ENCODE data around the gene ANO2. TPM values are rescaled to one million over a fixed set of nuclear protein-coding genes. Genes with fewer than 3 reads are reported as not detected.
A peak's percentile ranks its signal among the peaks of the same experiment; 100 is the strongest.

The ANO2 gene
- total RNA-seq, 1 donor from 2014 or later: 1.9 TPM

DNA sequence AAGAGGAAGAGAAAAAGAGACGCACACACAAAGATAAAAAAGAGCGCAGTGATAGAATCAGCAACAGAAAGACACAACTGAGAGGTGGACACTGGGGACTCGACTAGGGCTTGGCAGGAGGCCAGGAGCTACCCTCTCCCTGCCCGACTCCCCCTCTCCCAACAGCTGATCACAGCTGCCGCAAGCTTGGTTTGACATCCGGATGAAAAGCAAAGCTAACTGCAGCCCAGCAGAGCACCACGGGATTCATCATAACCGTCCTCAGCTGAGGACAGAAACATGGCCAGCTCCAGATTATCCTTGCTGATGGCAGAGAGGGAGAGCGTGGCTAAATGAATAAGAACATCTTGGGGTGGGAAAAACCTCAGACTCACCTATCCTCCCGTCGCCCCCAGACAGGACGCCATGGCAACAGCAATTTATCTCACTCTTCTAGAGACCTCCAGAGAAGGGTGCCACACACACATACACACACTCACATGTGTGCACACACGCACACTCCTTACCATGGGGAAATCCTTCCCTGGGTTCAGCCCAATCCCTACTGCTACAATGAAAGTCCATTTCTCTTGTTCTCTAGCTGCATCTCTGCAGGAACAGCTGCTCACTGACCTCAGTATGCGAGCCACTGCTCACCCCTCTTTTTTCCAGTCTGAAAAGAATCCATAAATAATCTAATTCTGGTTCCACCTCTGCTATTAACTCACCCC is 377.9 kb downstream of the ANO2 start:
- H3K9me3 Mint-ChIP-seq: no peaks in the 10 kb centered on the region
- H3K27ac Mint-ChIP-seq (ENCODE audit: unreplicated experiment): no peak overlapping the region
- peaks cover 8% of the 10 kb centered on the region for H3K4me1 Mint-ChIP-seq
- TF ChIP-seq, protein P1, sequence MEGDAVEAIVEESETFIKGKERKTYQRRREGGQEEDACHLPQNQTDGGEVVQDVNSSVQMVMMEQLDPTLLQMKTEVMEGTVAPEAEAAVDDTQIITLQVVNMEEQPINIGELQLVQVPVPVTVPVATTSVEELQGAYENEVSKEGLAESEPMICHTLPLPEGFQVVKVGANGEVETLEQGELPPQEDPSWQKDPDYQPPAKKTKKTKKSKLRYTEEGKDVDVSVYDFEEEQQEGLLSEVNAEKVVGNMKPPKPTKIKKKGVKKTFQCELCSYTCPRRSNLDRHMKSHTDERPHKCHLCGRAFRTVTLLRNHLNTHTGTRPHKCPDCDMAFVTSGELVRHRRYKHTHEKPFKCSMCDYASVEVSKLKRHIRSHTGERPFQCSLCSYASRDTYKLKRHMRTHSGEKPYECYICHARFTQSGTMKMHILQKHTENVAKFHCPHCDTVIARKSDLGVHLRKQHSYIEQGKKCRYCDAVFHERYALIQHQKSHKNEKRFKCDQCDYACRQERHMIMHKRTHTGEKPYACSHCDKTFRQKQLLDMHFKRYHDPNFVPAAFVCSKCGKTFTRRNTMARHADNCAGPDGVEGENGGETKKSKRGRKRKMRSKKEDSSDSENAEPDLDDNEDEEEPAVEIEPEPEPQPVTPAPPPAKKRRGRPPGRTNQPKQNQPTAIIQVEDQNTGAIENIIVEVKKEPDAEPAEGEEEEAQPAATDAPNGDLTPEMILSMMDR (conservative IDR thresholded peaks at IDR 0.05): no peak
- no peak overlapping the region for H3K4me3 Mint-ChIP-seq
- DNase-seq (ENCODE audit: low read depth, low spot score): no peak
- H3K36me3 Mint-ChIP-seq (ENCODE audit: low read depth): no peaks in the 10 kb centered on the region
- peaks cover 8% of the 10 kb centered on the region for H3K27me3 Mint-ChIP-seq (ENCODE audit: low read depth)

DNA sequence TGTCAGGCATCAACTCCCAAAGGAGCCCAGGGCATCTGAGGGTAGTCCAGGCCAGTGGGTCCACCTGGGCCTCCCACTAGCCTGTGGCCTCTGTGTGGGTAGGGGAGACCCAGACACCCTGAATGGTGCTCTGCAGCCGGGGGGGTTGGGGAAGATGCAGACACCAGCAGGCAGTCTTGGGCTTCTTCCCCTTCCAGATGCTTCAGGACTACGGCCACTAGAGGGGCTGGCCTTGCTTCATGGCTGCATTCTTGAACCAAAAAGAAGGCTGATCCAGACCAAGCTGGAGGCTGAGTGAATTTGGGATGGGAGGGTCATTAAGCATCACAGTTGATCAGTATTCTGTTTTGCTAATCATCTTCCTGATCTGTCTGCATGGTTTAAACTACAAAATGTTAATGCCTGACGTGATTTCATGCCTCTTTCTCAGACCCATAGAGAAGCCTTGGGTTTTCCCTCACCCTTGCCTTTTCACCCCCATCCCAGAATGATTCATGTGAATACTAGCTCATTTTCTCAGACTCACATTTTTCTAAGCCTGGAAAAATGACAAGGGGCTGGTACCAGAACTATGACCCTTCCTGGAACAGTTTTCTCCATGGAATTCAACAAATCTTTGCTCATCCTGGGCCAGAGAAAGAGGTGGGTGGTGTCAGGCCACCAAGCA is 379.0 kb downstream of the ANO2 start:
- H3K27ac Mint-ChIP-seq (ENCODE audit: unreplicated experiment): no peak overlapping the region
- H3K36me3 Mint-ChIP-seq (ENCODE audit: low read depth): no peaks in the 10 kb centered on the region
- peaks cover 8% of the 10 kb centered on the region for H3K4me1 Mint-ChIP-seq
- TF ChIP-seq, protein P1 (conservative IDR thresholded peaks at IDR 0.05): no peak
- DNase-seq (ENCODE audit: low read depth, low spot score): no peak
- H3K9me3 Mint-ChIP-seq: no peaks in the 10 kb centered on the region
- peaks cover 8% of the 10 kb centered on the region for H3K27me3 Mint-ChIP-seq (ENCODE audit: low read depth)
- H3K4me3 Mint-ChIP-seq: no peak overlapping the region

DNA sequence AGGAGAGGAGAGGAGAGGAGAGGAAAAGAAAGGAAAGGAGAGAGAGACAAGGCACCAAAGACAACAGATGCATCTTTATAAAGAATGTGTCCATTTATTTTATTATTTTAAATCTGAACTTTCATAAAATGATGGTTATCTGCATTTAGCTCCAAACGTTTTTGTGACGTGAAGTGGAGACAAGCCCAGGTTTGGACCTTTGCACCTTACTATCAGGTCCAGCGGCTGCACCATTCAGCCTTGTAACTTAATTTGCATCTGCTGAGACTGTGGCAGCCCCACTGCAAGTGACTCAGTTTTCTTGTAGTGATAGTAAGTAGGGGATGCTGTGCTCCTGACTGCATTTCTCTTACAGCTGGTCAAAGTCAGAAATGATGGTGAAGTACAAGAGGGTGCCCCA is 382.5 kb downstream of the ANO2 start:
- H3K4me3 Mint-ChIP-seq: no peak overlapping the region
- TF ChIP-seq, protein P1 (conservative IDR thresholded peaks at IDR 0.05): no peak
- peaks cover 6% of the 10 kb centered on the region for H3K4me1 Mint-ChIP-seq
- H3K27me3 Mint-ChIP-seq (ENCODE audit: low read depth): peaks cover 3% of the 10 kb centered on the region
- H3K27ac Mint-ChIP-seq (ENCODE audit: unreplicated experiment): no peak overlapping the region
- no peaks in the 10 kb centered on the region for H3K36me3 Mint-ChIP-seq (ENCODE audit: low read depth)
- no peaks in the 10 kb centered on the region for H3K9me3 Mint-ChIP-seq
- DNase-seq (ENCODE audit: low read depth, low spot score): no peak

DNA sequence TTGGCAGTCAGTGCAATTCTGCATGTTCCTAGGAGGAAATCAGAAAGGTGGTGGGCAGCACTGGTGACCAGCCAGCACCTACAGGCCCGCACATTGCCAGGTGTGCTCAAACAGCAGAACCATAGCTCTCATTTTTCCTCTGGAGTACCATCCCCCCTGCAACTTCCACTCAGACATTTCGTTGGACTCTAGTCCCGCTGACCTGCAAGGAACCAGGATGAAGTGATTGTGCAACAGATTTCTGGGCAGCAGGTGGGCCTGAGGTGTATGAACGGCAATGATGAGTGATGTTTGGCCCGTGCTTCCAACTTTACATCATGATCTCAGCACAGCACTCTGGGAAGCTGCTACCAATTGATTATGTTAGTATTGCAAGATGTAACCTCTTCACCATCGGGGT is 383.2 kb downstream of the ANO2 start:
- Mint-ChIP-seq H3K27me3 (ENCODE audit: low read depth) (no peaks in the 10 kb centered on the region), H3K27ac (ENCODE audit: unreplicated experiment) (peak overlapping the region; percentile 35), H3K4me3 (no peak overlapping the region), H3K9me3 (no peaks in the 10 kb centered on the region), H3K4me1 (no peaks in the 10 kb centered on the region), H3K36me3 (ENCODE audit: low read depth) (no peaks in the 10 kb centered on the region)
- no peak for DNase-seq (ENCODE audit: low read depth, low spot score)
- TF ChIP-seq, protein P1 (conservative IDR thresholded peaks at IDR 0.05): no peak

- Mint-ChIP-seq H3K4me3 (no peak overlapping the region), H3K4me1 (no peaks in the 10 kb centered on the region), H3K27me3 (ENCODE audit: low read depth) (no peaks in the 10 kb centered on the region), H3K9me3 (peaks cover 2% of the 10 kb centered on the region), H3K36me3 (ENCODE audit: low read depth) (no peaks in the 10 kb centered on the region), H3K27ac (ENCODE audit: unreplicated experiment) (no peak overlapping the region)
- TF ChIP-seq, protein P1 (conservative IDR thresholded peaks at IDR 0.05): no peak
- DNase-seq (ENCODE audit: low read depth, low spot score): no peak
These were observed 384.0 kb downstream of the ANO2 start for GRCh38 chr12:5561057-5561456.

Measured in neural crest cell (in vitro differentiated cells).